ENCODE measurements around the gene OTUD3.
"Not testable (repeated sequence)": the region's sequence is repeated elsewhere in the genome, so short reads cannot be mapped to it uniquely, and the experiment has no call there.

GRCh38 chr1:19927130-19927421, 44.9 kb downstream of the OTUD3 start:
- not testable (repeated sequence) for TF ChIP-seq POLR2A (IDR thresholded peaks at IDR 0.05; ENCODE audit: low read length); GATA1 (IDR thresholded peaks at IDR 0.05; ENCODE audit: low read depth, low read length)
